SK-N-SH (cell line): ENCODE measurements around the gene RASSF9.

ENCODE experiments used
- CHD2 ChIP-seq: fragments of 150-350 bp; IDR thresholded peaks from 2 replicates; pipeline ENCODE4 v1.6.1; 2018; ENCODE audit warnings: low read length; ENCODE audit not compliant: partially characterized antibody
- ELF1 ChIP-seq: IDR thresholded peaks from 2 replicates; pipeline ENCODE4 v1.4.0; 2012
- EP300 ChIP-seq, 2 experiments: IDR thresholded peaks; 2 replicates each; pipeline versions ENCODE4 v1.4.0 to v1.6.1; 2012; ENCODE audit warnings: borderline replicate concordance in 1 of 2, low read depth in 1 of 2, low read length in 1 of 2
- EZH2phosphoT487 ChIP-seq: fragments of 200-600 bp; sonication (generic); IDR thresholded peaks from 2 replicates; pipeline ENCODE4 v1.6.1; 2017; ENCODE audit warnings: low read depth, mixed run types, mild to moderate bottlenecking, antibody characterized with exemption, moderate library complexity, borderline replicate concordance
- JUND ChIP-seq: IDR thresholded peaks from 2 replicates; pipeline ENCODE4 v1.4.0; 2012
- POLR2AphosphoS5 ChIP-seq: IDR thresholded peaks from 2 replicates; pipeline ENCODE4 v1.6.1; 2012; ENCODE audit warnings: low read depth, low read length
- RAD21 ChIP-seq: IDR thresholded peaks from 2 replicates; pipeline ENCODE4 v1.6.1; 2012; ENCODE audit warnings: mild to moderate bottlenecking, low read length
- RCOR1 ChIP-seq: fragments of 150-350 bp; IDR thresholded peaks from 2 replicates; pipeline ENCODE4 v1.6.1; 2017; ENCODE audit warnings: antibody characterized with exemption, low read length
- SIN3A ChIP-seq: IDR thresholded peaks from 2 replicates; pipeline ENCODE4 v1.6.1; 2012; ENCODE audit warnings: low read depth, mild to moderate bottlenecking, low read length, moderate library complexity, borderline replicate concordance
- SMC3 ChIP-seq: IDR thresholded peaks from 2 replicates; pipeline ENCODE4 v1.6.1; 2012; ENCODE audit warnings: low read depth, low read length, improper control_type of control experiment
- USF2 ChIP-seq: fragments of 150-350 bp; IDR thresholded peaks from 2 replicates; pipeline ENCODE4 v1.6.1; 2017; ENCODE audit warnings: antibody characterized with exemption, low read length, low read depth, borderline replicate concordance
- TF ChIP-seq, protein P1 (sequence below): fragments of 200-600 bp; sonication (generic); IDR thresholded peaks from 2 replicates; pipeline ENCODE4 v1.6.1; 2017; ENCODE audit warnings: antibody characterized with exemption, mild to moderate bottlenecking, moderate library complexity
- TF ChIP-seq, protein P2 (sequence below): IDR thresholded peaks from 2 replicates; pipeline ENCODE4 v1.6.1; 2012; ENCODE audit warnings: mild to moderate bottlenecking, low read depth, low read length, moderate library complexity

DNA sequence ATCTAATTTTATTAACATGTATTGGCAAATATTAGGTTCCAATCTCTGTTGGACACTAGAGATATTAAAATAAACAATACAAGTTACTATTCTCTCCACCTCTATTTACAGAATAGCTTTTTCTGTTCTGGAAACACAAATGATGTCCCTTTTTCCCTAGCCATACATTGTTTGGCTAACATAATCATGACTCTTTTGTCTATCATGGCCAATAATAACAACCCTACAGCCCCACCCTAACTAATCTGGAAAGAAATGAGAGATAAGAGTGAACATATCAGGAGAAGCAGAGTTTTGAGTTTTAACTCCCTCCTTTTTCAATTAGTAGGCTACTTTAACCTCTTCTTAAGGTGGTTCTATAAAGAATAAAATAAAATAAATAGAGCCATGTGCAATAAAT is 40.2 kb downstream of the RASSF9 start:
- TF ChIP-seq, protein P1, sequence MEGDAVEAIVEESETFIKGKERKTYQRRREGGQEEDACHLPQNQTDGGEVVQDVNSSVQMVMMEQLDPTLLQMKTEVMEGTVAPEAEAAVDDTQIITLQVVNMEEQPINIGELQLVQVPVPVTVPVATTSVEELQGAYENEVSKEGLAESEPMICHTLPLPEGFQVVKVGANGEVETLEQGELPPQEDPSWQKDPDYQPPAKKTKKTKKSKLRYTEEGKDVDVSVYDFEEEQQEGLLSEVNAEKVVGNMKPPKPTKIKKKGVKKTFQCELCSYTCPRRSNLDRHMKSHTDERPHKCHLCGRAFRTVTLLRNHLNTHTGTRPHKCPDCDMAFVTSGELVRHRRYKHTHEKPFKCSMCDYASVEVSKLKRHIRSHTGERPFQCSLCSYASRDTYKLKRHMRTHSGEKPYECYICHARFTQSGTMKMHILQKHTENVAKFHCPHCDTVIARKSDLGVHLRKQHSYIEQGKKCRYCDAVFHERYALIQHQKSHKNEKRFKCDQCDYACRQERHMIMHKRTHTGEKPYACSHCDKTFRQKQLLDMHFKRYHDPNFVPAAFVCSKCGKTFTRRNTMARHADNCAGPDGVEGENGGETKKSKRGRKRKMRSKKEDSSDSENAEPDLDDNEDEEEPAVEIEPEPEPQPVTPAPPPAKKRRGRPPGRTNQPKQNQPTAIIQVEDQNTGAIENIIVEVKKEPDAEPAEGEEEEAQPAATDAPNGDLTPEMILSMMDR, result no peak
- TF ChIP-seq, protein P2, sequence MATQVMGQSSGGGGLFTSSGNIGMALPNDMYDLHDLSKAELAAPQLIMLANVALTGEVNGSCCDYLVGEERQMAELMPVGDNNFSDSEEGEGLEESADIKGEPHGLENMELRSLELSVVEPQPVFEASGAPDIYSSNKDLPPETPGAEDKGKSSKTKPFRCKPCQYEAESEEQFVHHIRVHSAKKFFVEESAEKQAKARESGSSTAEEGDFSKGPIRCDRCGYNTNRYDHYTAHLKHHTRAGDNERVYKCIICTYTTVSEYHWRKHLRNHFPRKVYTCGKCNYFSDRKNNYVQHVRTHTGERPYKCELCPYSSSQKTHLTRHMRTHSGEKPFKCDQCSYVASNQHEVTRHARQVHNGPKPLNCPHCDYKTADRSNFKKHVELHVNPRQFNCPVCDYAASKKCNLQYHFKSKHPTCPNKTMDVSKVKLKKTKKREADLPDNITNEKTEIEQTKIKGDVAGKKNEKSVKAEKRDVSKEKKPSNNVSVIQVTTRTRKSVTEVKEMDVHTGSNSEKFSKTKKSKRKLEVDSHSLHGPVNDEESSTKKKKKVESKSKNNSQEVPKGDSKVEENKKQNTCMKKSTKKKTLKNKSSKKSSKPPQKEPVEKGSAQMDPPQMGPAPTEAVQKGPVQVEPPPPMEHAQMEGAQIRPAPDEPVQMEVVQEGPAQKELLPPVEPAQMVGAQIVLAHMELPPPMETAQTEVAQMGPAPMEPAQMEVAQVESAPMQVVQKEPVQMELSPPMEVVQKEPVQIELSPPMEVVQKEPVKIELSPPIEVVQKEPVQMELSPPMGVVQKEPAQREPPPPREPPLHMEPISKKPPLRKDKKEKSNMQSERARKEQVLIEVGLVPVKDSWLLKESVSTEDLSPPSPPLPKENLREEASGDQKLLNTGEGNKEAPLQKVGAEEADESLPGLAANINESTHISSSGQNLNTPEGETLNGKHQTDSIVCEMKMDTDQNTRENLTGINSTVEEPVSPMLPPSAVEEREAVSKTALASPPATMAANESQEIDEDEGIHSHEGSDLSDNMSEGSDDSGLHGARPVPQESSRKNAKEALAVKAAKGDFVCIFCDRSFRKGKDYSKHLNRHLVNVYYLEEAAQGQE, result no peak
- TF ChIP-seq POLR2AphosphoS5 (no peak), SMC3 (no peak), EZH2phosphoT487 (no peak), RCOR1 (no peak), RAD21 (no peak), SIN3A (no peak), ELF1 (no peak), USF2 (no peak), CHD2 (no peak), EP300 (IDR thresholded peaks at IDR 0.05; ENCODE audit: borderline replicate concordance in 1 of 2, low read depth in 1 of 2, low read length in 1 of 2) (no peak), JUND (no peak)
